Measurements from ENCODE around the gene EHBP1.
"Not testable (repeated sequence)": the region's sequence is repeated elsewhere in the genome, so short reads cannot be mapped to it uniquely, and the experiment has no call there.

Gene EHBP1

DNA sequence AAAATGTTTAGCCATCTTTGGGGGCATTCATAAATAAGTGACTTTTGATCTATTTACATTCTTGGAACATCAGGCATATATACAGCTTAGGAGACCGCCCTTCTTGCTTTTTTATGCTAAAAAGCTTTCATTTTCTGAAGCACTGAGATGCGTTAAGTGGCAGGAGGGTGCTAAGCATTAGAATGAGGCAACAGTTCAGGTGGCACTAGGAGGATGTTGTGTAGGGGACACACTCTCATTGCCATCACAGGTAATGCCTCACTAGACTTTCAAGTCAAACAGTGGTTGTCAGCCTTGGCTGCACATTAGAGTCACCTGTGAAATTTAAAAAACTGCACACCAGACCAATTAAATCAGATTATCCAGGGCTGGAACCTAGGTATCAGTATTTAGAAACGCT, 39.1 kb downstream of the EHBP1 start:
- H3K27ac ChIP-seq: no peak overlapping the region
- ChIA-PET POLR2A (ENCODE audit: low non-redundant PET) (no interaction called here), CTCF (no interaction called here)
- DNase-seq (ENCODE audit: low spot score): no peak
- TF ChIP-seq, protein P1, sequence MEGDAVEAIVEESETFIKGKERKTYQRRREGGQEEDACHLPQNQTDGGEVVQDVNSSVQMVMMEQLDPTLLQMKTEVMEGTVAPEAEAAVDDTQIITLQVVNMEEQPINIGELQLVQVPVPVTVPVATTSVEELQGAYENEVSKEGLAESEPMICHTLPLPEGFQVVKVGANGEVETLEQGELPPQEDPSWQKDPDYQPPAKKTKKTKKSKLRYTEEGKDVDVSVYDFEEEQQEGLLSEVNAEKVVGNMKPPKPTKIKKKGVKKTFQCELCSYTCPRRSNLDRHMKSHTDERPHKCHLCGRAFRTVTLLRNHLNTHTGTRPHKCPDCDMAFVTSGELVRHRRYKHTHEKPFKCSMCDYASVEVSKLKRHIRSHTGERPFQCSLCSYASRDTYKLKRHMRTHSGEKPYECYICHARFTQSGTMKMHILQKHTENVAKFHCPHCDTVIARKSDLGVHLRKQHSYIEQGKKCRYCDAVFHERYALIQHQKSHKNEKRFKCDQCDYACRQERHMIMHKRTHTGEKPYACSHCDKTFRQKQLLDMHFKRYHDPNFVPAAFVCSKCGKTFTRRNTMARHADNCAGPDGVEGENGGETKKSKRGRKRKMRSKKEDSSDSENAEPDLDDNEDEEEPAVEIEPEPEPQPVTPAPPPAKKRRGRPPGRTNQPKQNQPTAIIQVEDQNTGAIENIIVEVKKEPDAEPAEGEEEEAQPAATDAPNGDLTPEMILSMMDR (conservative IDR thresholded peaks at IDR 0.05; ENCODE audit: low read depth): no peak

DNA sequence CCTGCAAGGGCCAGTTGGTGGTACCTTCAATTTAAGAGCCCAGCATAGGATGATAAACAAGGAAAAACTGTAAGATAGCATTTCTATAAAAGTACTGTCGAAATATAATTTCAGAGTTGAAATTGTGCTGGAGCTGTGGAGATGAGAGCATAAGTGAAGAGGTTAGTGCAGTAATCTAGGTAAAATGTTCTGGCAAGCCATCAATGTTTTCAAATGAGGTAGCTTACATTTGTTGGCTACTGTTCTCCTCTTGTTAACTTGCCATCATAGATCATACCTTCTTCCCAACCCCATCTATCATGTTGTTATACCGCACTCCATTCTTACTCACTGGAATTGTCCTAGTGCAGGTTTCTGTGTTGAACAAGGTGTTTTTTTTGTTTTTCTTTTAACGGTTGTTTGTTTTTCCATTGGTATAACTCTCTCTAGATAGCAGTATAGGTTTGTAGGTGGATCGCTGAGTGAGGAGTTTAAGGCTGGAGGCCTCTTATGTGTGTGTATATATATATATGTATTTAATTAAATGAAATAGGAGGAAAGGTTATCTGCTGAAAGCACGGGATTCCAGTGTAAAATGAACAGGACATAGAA, 40.5 kb downstream of the EHBP1 start:
- H3K27ac ChIP-seq: no peak overlapping the region
- ChIA-PET CTCF (no interaction called here), POLR2A (ENCODE audit: low non-redundant PET) (no interaction called here)
- TF ChIP-seq, protein P1 (conservative IDR thresholded peaks at IDR 0.05; ENCODE audit: low read depth): no peak
- no peak for DNase-seq (ENCODE audit: low spot score)

DNA sequence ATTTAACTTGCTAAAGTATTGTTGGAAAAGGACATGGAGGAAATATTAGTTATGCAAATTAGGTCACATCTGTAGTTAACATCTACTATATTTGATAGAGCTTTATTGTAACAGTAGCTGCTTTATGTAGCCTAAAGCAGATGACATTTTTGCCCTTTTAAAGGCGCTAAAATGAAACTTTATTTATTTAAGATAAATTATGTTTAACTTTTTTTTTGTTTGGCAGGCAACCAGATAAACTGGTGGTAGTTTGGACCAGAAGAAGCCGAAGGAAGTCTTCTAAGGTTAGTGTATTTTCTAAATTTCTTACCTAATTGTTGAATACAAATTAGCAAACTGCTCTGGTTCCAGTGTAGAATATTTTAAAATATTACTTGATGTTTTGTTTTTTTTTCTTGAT, 41.7 kb downstream of the EHBP1 start:
- CTCF ChIA-PET: no interaction called here
- POLR2A ChIA-PET (ENCODE audit: low non-redundant PET): no interaction called here
- H3K27ac ChIP-seq: no peak overlapping the region
- TF ChIP-seq, protein P1 (conservative IDR thresholded peaks at IDR 0.05; ENCODE audit: low read depth): no peak
- DNase-seq (ENCODE audit: low spot score): no peak

DNA sequence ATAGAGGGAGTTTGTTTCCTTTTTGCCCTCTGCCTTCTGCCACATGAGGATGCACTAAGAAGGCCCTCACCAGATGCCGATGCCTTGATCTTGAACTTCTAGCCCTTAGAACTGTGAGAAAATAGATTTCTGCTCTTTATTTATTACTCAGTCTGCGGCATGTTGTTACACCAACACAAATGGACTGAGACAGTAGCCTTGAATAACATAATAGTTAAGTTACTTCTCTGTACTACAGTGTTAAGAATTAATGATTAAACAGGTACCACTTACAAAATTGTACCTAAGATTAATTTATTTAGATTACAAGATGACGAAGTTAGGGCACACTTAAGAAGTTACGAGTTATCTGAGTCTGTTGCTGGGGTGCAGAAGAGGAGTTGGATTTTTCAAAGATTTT, 42.4 kb downstream of the EHBP1 start:
- H3K27ac ChIP-seq: no peak overlapping the region
- no peak for DNase-seq (ENCODE audit: low spot score)
- CTCF ChIA-PET: no interaction called here
- TF ChIP-seq, protein P1 (conservative IDR thresholded peaks at IDR 0.05; ENCODE audit: low read depth): no peak
- POLR2A ChIA-PET (ENCODE audit: low non-redundant PET): no interaction called here

DNA sequence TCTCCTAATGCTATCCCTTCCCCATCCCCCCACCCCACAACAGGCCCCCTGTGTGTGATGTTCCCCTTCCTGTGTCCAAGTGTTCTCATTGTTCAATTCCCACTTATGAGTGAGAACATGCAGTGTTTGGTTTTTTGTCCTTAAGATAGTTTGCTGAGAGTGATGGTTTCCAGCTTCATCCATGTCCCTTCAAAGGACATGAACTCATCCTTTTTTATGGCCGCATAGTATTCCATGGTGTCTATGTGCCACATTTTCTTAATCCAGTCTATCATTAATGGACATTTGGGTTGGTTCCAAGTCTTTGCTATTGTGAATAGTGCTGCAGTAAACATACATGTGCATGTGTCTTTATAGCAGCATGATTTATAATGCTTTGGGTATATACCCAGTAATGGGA, 43.6 kb downstream of the EHBP1 start:
- POLR2A ChIA-PET (ENCODE audit: low non-redundant PET); CTCF ChIA-PET; H3K27ac ChIP-seq; DNase-seq (ENCODE audit: low spot score): not testable (repeated sequence)

DNA sequence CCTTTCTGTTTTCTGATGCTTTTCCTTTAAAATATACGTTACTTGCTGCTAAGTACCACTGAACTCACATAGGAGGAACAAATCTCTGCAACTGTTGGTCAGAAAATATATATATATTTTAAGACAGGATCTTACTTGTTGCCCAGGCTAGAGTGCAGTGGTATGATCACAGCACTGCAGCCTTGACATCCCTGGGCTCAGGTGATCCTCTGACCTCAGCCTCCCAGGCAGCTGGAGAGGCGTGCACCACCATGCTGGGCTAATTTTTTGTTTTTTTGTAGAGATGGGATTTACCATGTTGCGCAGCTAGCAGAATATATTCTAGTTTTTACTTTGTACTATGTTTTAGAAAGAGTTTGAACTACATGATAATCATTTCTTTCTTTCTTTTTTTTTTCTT, 51.5 kb downstream of the EHBP1 start:
- POLR2A ChIA-PET (ENCODE audit: low non-redundant PET): no interaction called here
- TF ChIP-seq, protein P1 (conservative IDR thresholded peaks at IDR 0.05; ENCODE audit: low read depth): no peak
- DNase-seq (ENCODE audit: low spot score): no peak
- no peak overlapping the region for H3K27ac ChIP-seq
- CTCF ChIA-PET: interaction anchor here (1.1 kb wide), 1 partner anchor 300 kb away, joined by 9 read pairs; no protein-coding TSS in a partner anchor

DNA sequence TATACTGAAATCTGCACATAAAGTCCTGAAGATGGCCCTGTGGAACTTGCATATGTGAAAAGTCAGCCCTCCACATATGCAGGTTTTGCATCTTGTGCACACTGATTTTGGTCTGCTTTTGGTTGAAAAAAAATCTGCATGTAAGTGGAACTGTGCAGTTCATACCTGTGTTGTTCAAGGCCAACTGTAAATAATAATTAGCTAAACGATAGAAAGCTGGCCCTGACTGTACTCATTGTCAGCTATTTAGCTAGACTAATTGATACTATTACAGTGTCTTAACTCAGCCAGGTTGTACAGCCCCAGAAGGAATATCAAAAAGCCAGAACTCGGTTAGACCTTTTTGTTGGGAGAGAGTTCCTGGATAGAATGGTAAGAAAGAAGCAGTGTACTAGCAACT, 54.5 kb downstream of the EHBP1 start:
- no peak overlapping the region for H3K27ac ChIP-seq
- no peak for DNase-seq (ENCODE audit: low spot score)
- ChIA-PET CTCF (no interaction called here), POLR2A (ENCODE audit: low non-redundant PET) (no interaction called here)
- TF ChIP-seq, protein P1 (conservative IDR thresholded peaks at IDR 0.05; ENCODE audit: low read depth): no peak
